ENCODE measurements around the gene LRP5. TPM values are rescaled to one million over a fixed set of nuclear protein-coding genes. Genes with fewer than 3 reads are reported as not detected.

The LRP5 gene
- total and polyA plus RNA-seq, 9 of the 15 experiments (the other 6 are each of a cell fraction or from before 2014, with no cell fraction given), result 0.48 to 44.2 (median 13.5) TPM

DNA sequence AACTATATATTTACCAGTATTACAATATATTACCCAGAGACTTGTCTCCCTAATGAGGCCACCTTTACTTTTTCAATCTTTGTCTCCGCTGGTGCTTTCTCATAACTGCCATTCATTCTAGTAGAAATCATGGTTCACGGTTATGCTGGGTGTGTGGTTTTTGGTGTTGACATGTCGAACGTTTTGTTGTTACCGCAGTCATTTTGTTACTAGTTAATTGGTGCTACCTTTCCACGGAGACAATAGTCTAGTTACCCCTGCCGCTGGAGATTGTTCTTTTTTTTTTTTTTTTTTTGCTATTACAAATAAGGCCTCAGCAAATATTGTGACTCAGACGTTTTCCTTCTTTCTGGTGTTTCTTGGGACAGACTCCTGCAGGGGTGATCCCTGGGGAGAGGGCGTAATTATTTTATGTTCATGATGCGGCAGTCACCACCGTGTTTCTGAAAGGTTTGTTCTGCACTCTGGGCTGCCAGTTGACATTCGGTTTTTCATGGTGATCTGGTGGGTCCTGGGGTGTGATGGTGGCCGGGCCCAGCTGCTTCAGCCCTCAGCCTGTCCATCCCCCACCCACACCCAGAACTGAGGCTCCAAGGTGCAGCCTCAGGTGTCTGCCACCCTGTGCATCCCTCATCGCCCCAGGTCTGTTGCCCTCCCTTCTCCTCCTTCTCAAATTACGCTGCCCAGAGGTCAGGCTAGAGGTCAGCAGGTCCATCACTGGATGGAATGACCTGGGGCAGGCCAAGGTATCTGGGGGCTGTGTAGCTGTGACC, 28.6 kb downstream of the LRP5 start:
- Histone ChIP-seq H3K79me2 (ENCODE audit: control insufficient read depth, insufficient read depth, low read length) (peaks cover 38% of the 10 kb centered on the region), H2AFZ (ENCODE audit: low read depth, low read length) (no peak overlapping the region), H3K9ac (ENCODE audit: insufficient read depth in 1 of 2, low read depth in 2 of 2, low read length in 2 of 2) (0 out of 4 replicates have a peak overlapping the region, but pooled peaks of 1 of the 2 experiments have one; percentile 10), H3K4me3 (no peak overlapping the region), H4K20me1 (replicated peaks; ENCODE audit: control insufficient read depth, insufficient read depth, low read length) (peaks cover 15% of the 10 kb centered on the region; the same call in 1 of the 2 replicates), H3K9me3 (replicated peaks; ENCODE audit: control insufficient read depth, insufficient read depth, low read depth, low read length) (no peaks in the 10 kb centered on the region), H3K36me3 (ENCODE audit: control insufficient read depth, insufficient read depth, low read length) (0 out of 3 replicates have a peak, but pooled peaks cover 3% of the 10 kb centered on the region), H3K27ac (ENCODE audit: extremely low read depth, low read depth, low read length) (no peak overlapping the region), H3K4me2 (ENCODE audit: insufficient read depth, low read length) (no peak overlapping the region), H3K4me1 (replicated peaks in 1 of 2; ENCODE audit: control insufficient read depth in 2 of 2, insufficient read depth in 2 of 2, low read length in 2 of 2) (peaks cover 9 to 33% of the 10 kb centered on the region in 2 experiments; a peak in 3 of 5 replicates), H3K27me3 (ENCODE audit: control insufficient read depth in 2 of 2, insufficient read depth in 2 of 2, low read length in 2 of 2) (no peaks in the 10 kb centered on the region), H3K9me1 (ENCODE audit: control insufficient read depth, insufficient read depth, low read length) (no peaks in the 10 kb centered on the region)
- no peak for DNase-seq (ENCODE audit: extremely low read depth in 1 of 4, low spot score in 3 of 4)
- no TSS peak for BruUV-seq (replicated peaks)
- intact Hi-C loops (cut with micrococcal nuclease) (no loop called here), in situ Hi-C loops (cut with MboI) (no loop called here)
- no peak for FAIRE-seq
- TF ChIP-seq HMG20B (CRISPR knock-in tag; IDR thresholded peaks at IDR 0.05) (no peak), ESRRA (IDR thresholded peaks at IDR 0.05; ENCODE audit: borderline replicate concordance, low read depth) (0 out of 2 replicates have a peak, but pooled peaks have one; percentile 35)
- ChIA-PET CTCF (ENCODE audit: low intra/inter-chr PET ratio) (no interaction called here), POLR2A (no interaction called here)
- ATAC-seq, result 0 out of 3 replicates have a peak, but pooled peaks have one; percentile 21
- WGBS (ENCODE audit: insufficient coverage, low coverage, missing lambda C conversion rate), result 56% methylated on average over 14 of the region's 15 CpGs

Measured in K562 (cell line).